Smooth muscle cell (in vitro differentiated cells): ENCODE data around the gene RALGAPA2. TPM values are rescaled to one million over a fixed set of nuclear protein-coding genes. Genes with fewer than 3 reads are reported as not detected.

Source experiments
- DNase-seq: peaks from one replicate; lab custom pipeline; 2025; ENCODE audit not compliant: unreplicated experiment; lab: John Stamatoyannopoulos, UW
- H2AFZ ChIP-seq: fragments of 200-600 bp; sonication (generic); 2 replicates; pipeline ENCODE4 v1.6.0; 2016; ENCODE audit warnings: antibody characterized with exemption, low read depth, mild to moderate bottlenecking
- H3F3A ChIP-seq: fragments of 200-600 bp; sonication (generic); 2 replicates; pipeline ENCODE4 v1.6.0; 2017; ENCODE audit warnings: antibody characterized with exemption, low read depth
- H3K27ac ChIP-seq: fragments of 200-600 bp; sonication (generic); 2 replicates; pipeline ENCODE4 v1.5.1; 2016; ENCODE audit warnings: low read depth, mild to moderate bottlenecking
- H3K27me3 ChIP-seq: fragments of 200-600 bp; sonication (generic); 2 replicates; pipeline ENCODE4 v1.6.1; 2016; ENCODE audit warnings: low read depth, mild to moderate bottlenecking
- H3K36me3 ChIP-seq: fragments of 200-600 bp; sonication (generic); 2 replicates; pipeline ENCODE4 v1.5.1; 2016; ENCODE audit warnings: low read depth
- H3K4me1 ChIP-seq: fragments of 200-600 bp; sonication (generic); 2 replicates; pipeline ENCODE4 v1.5.1; 2016; ENCODE audit warnings: low read depth
- H3K4me2 ChIP-seq: fragments of 200-600 bp; sonication (generic); 2 replicates; pipeline ENCODE4 v1.6.0; 2016; ENCODE audit warnings: mild to moderate bottlenecking
- H3K4me3 ChIP-seq: fragments of 200-600 bp; sonication (generic); 2 replicates; pipeline ENCODE4 v1.5.1; 2016; ENCODE audit warnings: mild to moderate bottlenecking
- H3K79me2 ChIP-seq: fragments of 200-600 bp; sonication (generic); 2 replicates; pipeline ENCODE4 v1.6.0; 2016; ENCODE audit warnings: low read depth, mild to moderate bottlenecking
- H3K9ac ChIP-seq: fragments of 200-600 bp; sonication (generic); 2 replicates; pipeline ENCODE4 v1.6.0; 2016; ENCODE audit warnings: low read depth
- H3K9me3 ChIP-seq: fragments of 200-600 bp; sonication (generic); replicated peaks from 2 replicates; pipeline ENCODE4 v1.5.1; 2016; ENCODE audit warnings: low read depth
- H4K20me1 ChIP-seq: fragments of 200-600 bp; sonication (generic); 2 replicates; pipeline ENCODE4 v1.6.0; 2016; ENCODE audit warnings: low read depth
- WGBS: methylation state at CpG from one replicate; pipeline ENCODE4 v1.1.7; 2016; ENCODE audit warnings: low lambda C conversion rate; 5-methylcytosine and 5-hydroxymethylcytosine counted together
- polyA plus RNA-seq: library from polyadenylated mRNA; unstranded; fragments of >200 nt; fragmentation: Nextera tagmentation; extraction: Ambion mirVana; gene quantifications from 2 replicates; pipeline ENCODE4 v1.2.1, GENCODE V29; 2016
- total RNA-seq: library from RNA; depleted of rRNA; stranded (reverse); fragments of >200 nt; gene quantifications from 2 replicates; pipeline ENCODE4 v1.2.3, GENCODE V29; 2014
- TF ChIP-seq, protein P1 (sequence below): fragments of 200-600 bp; sonication (generic); IDR thresholded peaks from 2 replicates; pipeline ENCODE4 v1.5.1; 2017; ENCODE audit warnings: borderline replicate concordance, mild to moderate bottlenecking, antibody characterized with exemption; ENCODE audit not compliant: insufficient read depth, poor library complexity, severe bottlenecking

The RALGAPA2 gene
- total and polyA plus RNA-seq, 2 experiments from 2014 or later: 3.5 to 6.2 TPM

DNA sequence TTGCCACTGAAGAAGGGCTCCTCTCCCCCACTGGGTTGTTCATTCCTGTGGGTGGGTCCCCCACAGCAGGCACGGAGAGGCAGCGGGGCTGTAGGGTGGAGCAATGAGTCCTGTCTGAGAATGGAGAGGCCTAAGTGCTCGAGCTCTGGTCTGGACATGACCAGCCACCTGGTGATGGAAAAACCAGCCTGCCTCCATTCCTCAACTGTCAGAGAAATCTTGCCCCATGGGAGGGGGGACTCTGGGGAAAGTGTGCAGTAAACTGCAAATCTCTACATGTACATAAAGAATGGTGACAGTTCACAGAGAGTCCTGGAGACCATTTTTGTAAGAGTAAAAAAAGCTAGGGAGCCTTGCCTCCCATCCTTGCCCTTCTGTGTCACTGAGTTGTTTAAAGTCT is 310.5 kb downstream of the RALGAPA2 start:
- TF ChIP-seq, protein P1, sequence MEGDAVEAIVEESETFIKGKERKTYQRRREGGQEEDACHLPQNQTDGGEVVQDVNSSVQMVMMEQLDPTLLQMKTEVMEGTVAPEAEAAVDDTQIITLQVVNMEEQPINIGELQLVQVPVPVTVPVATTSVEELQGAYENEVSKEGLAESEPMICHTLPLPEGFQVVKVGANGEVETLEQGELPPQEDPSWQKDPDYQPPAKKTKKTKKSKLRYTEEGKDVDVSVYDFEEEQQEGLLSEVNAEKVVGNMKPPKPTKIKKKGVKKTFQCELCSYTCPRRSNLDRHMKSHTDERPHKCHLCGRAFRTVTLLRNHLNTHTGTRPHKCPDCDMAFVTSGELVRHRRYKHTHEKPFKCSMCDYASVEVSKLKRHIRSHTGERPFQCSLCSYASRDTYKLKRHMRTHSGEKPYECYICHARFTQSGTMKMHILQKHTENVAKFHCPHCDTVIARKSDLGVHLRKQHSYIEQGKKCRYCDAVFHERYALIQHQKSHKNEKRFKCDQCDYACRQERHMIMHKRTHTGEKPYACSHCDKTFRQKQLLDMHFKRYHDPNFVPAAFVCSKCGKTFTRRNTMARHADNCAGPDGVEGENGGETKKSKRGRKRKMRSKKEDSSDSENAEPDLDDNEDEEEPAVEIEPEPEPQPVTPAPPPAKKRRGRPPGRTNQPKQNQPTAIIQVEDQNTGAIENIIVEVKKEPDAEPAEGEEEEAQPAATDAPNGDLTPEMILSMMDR: no peak
- no peaks in the 10 kb centered on the region for H3K27me3 ChIP-seq
- H3K4me1 ChIP-seq: no peaks in the 10 kb centered on the region
- H3K9me3 ChIP-seq: no peaks in the 10 kb centered on the region
- no peaks in the 10 kb centered on the region for H4K20me1 ChIP-seq
- no peak overlapping the region for H3K4me2 ChIP-seq
- no peak overlapping the region for H2AFZ ChIP-seq
- no peak for DNase-seq
- 60% methylated on average over 3 of the region's 3 CpGs for WGBS
- H3K4me3 ChIP-seq: no peak overlapping the region
- no peak overlapping the region for H3K9ac ChIP-seq
- no peaks in the 10 kb centered on the region for H3K79me2 ChIP-seq
- H3K36me3 ChIP-seq: no peaks in the 10 kb centered on the region
- H3F3A ChIP-seq: no peaks in the 10 kb centered on the region
- no peak overlapping the region for H3K27ac ChIP-seq

DNA sequence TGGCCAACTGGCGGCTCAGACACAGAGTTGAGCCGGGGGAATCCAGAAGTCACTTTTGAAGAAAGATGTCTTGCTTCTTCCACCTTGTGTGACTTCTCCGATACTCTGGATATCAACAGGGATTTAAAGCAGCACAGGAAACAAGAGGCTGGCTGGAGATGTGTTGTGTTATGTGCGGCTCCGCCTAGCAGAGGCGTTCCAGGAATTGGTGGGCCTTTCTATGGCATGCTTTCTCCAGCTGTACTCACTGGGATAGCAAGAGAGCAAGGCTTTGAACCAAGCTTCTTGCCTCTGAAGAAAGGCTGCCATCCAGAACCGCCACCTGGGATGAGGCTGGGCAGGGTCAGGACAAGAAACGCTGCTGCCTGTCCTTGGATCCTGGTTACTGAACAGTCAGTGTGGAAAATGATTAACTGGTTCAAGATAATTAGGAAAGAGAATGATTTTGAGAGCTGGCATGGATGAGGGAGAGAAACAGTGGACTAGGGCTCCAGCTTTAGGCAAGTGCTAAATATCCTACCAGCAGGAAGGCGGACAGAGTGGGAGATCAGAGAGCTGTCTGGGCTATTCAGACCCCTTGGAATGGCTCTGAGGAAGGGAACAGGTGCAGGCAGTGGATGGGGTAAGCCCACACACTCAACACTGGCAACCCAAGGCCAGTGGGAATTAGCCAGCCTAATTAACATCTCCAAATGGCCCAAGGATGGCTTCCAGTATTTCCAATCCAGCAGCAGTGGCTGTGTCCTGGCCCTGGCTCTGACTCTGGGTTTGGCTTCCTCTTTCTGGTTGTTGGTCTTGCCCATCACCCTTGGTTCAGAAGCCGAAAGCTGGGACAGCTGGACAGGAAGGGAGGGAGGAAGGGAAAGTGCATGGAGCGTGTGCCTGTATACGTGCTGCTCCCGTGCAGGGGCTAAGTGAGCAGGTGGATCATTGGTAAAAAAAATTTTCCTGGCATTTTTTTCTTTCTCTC is 312.6 kb downstream of the RALGAPA2 start:
- Histone ChIP-seq H3K27ac (no peak overlapping the region), H3K4me3 (no peak overlapping the region), H3K4me1 (peaks cover 7% of the 10 kb centered on the region), H3K9me3 (no peaks in the 10 kb centered on the region), H3K4me2 (no peak overlapping the region), H4K20me1 (no peaks in the 10 kb centered on the region), H3K9ac (no peak overlapping the region), H3K79me2 (no peaks in the 10 kb centered on the region), H3K36me3 (no peaks in the 10 kb centered on the region), H3K27me3 (no peaks in the 10 kb centered on the region), H3F3A (no peaks in the 10 kb centered on the region), H2AFZ (no peak overlapping the region)
- DNase-seq: no peak
- TF ChIP-seq, protein P1: no peak
- WGBS: 96% methylated on average over 13 of the region's 13 CpGs

DNA sequence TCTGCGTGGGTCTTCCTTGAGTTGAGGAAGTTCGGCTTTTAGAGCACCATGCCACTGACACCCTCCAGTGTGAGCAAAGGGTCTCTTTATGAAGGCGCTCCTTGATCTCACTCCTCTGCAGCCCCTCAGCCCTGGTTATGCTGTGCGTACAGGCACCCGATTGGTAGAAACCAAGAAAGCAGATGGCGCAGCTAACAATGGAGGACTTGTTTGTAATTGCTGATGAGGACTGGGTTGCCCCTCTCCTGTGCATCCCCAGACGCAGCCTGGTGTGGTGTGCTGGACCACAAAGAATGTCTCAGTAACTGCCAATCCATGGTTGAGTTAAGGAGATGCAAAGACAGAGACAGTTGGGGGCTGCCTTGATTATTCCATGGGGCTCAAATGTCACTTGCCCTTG is 314.3 kb downstream of the RALGAPA2 start:
- Histone ChIP-seq H2AFZ (no peak overlapping the region), H3K9me3 (no peaks in the 10 kb centered on the region), H4K20me1 (no peaks in the 10 kb centered on the region), H3K27ac (no peak overlapping the region), H3F3A (no peaks in the 10 kb centered on the region), H3K27me3 (no peaks in the 10 kb centered on the region), H3K4me1 (peaks cover 7% of the 10 kb centered on the region), H3K4me2 (no peak overlapping the region), H3K4me3 (no peak overlapping the region), H3K79me2 (no peaks in the 10 kb centered on the region), H3K9ac (no peak overlapping the region), H3K36me3 (no peaks in the 10 kb centered on the region)
- WGBS: 99% methylated on average over 7 of the region's 7 CpGs
- DNase-seq: no peak
- TF ChIP-seq, protein P1: no peak
